ENCODE measurements around the gene PRDM16. TPM values are rescaled to one million over a fixed set of nuclear protein-coding genes. Genes with fewer than 3 reads are reported as not detected.

Gene PRDM16
- polyA plus RNA-seq, 3 donors = not detected

GRCh38 chr1:3244927-3245315 lies 175.9 kb downstream of the PRDM16 start:
- no peak for DNase-seq
- H3K27me3 Mint-ChIP-seq (ENCODE audit: low read depth in 3 of 3) = peaks cover 16 to 28% (median 21%) of the 10 kb centered on the region in 3 donors
- Histone ChIP-seq H3K4me2 (replicated peaks; ENCODE audit: extremely low read depth, low read length, poor library complexity, severe bottlenecking) (no peak overlapping the region), H3K36me3 (replicated peaks in 1 of 2; ENCODE audit: control insufficient read depth in 1 of 2, insufficient read depth in 2 of 2, low read length in 2 of 2) (no peaks in the 10 kb centered on the region), H3K27ac (ENCODE audit: low read depth in 1 of 2, low read length in 2 of 2) (no peak overlapping the region), H3K4me3 (replicated peaks in 1 of 3; ENCODE audit: low read depth in 2 of 3, low read length in 3 of 3) (no peak overlapping the region), H3K27me3 (ENCODE audit: control insufficient read depth in 2 of 2, insufficient read depth in 2 of 2, low read length in 2 of 2) (peaks cover 0 to 18% of the 10 kb centered on the region in 2 donors), H3K4me1 (ENCODE audit: control insufficient read depth in 1 of 2, insufficient read depth in 2 of 2, low read length in 2 of 2) (no peaks in the 10 kb centered on the region), H4K20me1 (ENCODE audit: insufficient read depth, low read length) (no peaks in the 10 kb centered on the region), H3K9ac (ENCODE audit: insufficient read depth, low read length, poor library complexity, severe bottlenecking) (no peak overlapping the region), H2AFZ (ENCODE audit: insufficient read depth, low read depth, low read length, poor library complexity, severe bottlenecking) (no peak overlapping the region), H3K79me2 (ENCODE audit: insufficient read depth, low read length) (no peaks in the 10 kb centered on the region), H3K9me3 (replicated peaks in 1 of 2; ENCODE audit: control insufficient read depth in 1 of 2, insufficient read depth in 1 of 2, low read length in 2 of 2) (no peaks in the 10 kb centered on the region)
- H3K4me1 Mint-ChIP-seq = no peaks in the 10 kb centered on the region
- WGBS (ENCODE audit: insufficient coverage) = no CpG with 5 or more reads among the region's 7 CpGs
- TF ChIP-seq CTCF (IDR thresholded peaks at IDR 0.05) = no peak
- peaks cover 0 to 5% (median 0%) of the 10 kb centered on the region in 7 donors for H3K9me3 Mint-ChIP-seq
- H3K4me3 Mint-ChIP-seq = no peak overlapping the region
- H3K36me3 Mint-ChIP-seq = no peaks in the 10 kb centered on the region
- no peak overlapping the region for H3K27ac Mint-ChIP-seq
- intact Hi-C loops (cut with micrococcal nuclease) = no loop called here

- H3K4me3 ChIP-seq (replicated peaks in 1 of 3; ENCODE audit: low read depth in 2 of 3, low read length in 3 of 3) = no peak overlapping the region
- H3K79me2 ChIP-seq (ENCODE audit: insufficient read depth, low read length) = no peaks in the 10 kb centered on the region
- Mint-ChIP-seq H3K27ac (no peak overlapping the region), H3K36me3 (no peaks in the 10 kb centered on the region), H3K4me3 (no peak overlapping the region), H3K9me3 (peaks cover 0 to 3% (median 0%) of the 10 kb centered on the region in 7 donors), H3K27me3 (ENCODE audit: low read depth in 3 of 3) (peaks cover 16 to 28% (median 21%) of the 10 kb centered on the region in 3 donors), H3K4me1 (no peaks in the 10 kb centered on the region)
- no peak for DNase-seq
- peaks cover 0 to 18% of the 10 kb centered on the region in 2 donors for H3K27me3 ChIP-seq (ENCODE audit: control insufficient read depth in 2 of 2, insufficient read depth in 2 of 2, low read length in 2 of 2)
- no peak overlapping the region for H3K4me2 ChIP-seq (replicated peaks; ENCODE audit: extremely low read depth, low read length, poor library complexity, severe bottlenecking)
- no peaks in the 10 kb centered on the region for H3K4me1 ChIP-seq (ENCODE audit: control insufficient read depth in 1 of 2, insufficient read depth in 2 of 2, low read length in 2 of 2)
- no peak for TF ChIP-seq CTCF (IDR thresholded peaks at IDR 0.05)
- H3K27ac ChIP-seq (ENCODE audit: low read depth in 1 of 2, low read length in 2 of 2) = no peak overlapping the region
- H3K9me3 ChIP-seq (replicated peaks in 1 of 2; ENCODE audit: control insufficient read depth in 1 of 2, insufficient read depth in 1 of 2, low read length in 2 of 2) = no peaks in the 10 kb centered on the region
- H3K9ac ChIP-seq (ENCODE audit: insufficient read depth, low read length, poor library complexity, severe bottlenecking) = no peak overlapping the region
- intact Hi-C loops (cut with micrococcal nuclease) = no loop called here
- 97% methylated on average over 11 of the region's 12 CpGs for WGBS (ENCODE audit: insufficient coverage)
- no peaks in the 10 kb centered on the region for H4K20me1 ChIP-seq (ENCODE audit: insufficient read depth, low read length)
- no peaks in the 10 kb centered on the region for H3K36me3 ChIP-seq (replicated peaks in 1 of 2; ENCODE audit: control insufficient read depth in 1 of 2, insufficient read depth in 2 of 2, low read length in 2 of 2)
- no peak overlapping the region for H2AFZ ChIP-seq (ENCODE audit: insufficient read depth, low read depth, low read length, poor library complexity, severe bottlenecking)
Measured at GRCh38 chr1:3245344-3245743, 176.3 kb downstream of the PRDM16 start.

All from CD14-positive monocyte (primary cell).